Pulmonary artery endothelial cell (primary cell): ENCODE measurements around the gene POTEE. TPM values are rescaled to one million over a fixed set of nuclear protein-coding genes. Genes with fewer than 3 reads are reported as not detected.
"Not testable (repeated sequence)": the region's sequence is repeated elsewhere in the genome, so short reads cannot be mapped to it uniquely, and the experiment has no call there.

Experiments
- DNase-seq: peaks from one replicate; pipeline ENCODE4 v3.0.0-alpha.2; 2011; ENCODE audit warnings: low read depth, low spot score
- total RNA-seq: library from RNA; depleted of rRNA; stranded (reverse); fragments of >200 nt; gene quantifications from 2 replicates; pipeline ENCODE4 v1.2.3, GENCODE V29; 2014

Gene POTEE
- total RNA-seq, result 0.04 and 0.07 TPM in 2 replicates

GRCh38 chr2:131209030-131209772, at the start of gene POTEE:
TSS of gene POTEE (plus strand) at chr2:131209536. CDS start at chr2:131218403, 8,867 bp downstream.
- DNase-seq, result not testable (repeated sequence)

DNA sequence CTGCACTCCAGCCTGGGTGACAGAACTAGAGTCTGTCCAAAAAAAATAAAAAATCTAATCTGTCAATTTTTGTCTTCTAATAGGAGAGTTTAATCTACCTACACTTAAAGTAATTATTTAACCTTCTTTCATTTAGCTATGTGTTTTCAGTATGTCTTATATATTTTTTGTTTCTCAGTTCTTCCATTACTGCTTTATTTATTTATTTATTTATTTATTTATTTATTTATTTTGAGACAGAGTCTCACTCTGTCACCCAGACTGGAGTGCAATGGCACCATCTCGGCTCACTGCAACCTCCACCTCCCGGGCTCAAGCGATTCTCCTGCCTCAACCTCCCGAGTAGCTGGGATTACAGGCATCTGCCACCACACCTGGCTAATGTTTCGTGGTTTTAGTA, 43.8 kb upstream of the POTEE start:
- DNase-seq, result not testable (repeated sequence)

DNA sequence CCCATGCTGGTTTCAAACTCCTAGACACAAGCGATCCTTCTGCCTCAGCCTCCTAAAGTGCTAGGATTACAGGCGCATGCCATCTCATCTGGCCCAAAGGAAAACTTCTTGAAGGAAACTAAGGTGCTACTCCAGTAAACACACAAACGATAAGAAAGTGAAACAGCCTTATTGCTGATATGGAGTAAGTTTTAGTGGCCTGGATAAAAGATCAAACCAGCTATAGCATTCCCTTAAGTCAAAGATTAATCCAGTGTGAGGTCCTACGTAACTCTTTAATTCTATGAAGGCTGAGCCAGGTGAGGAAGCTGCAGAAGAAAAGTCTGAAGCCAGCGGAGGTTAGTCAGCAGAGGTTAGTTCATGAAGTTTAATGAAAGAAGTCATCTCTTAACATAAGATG, 40.8 kb upstream of the POTEE start:
- no peak for DNase-seq

GRCh38 chr2:131178050-131178449, 31.3 kb upstream of the POTEE start:
- DNase-seq, result not testable (repeated sequence)

- not testable (repeated sequence) for DNase-seq
Observed at GRCh38 chr2:131178721-131179418, 30.5 kb upstream of the POTEE start.

GRCh38 chr2:131181451-131181850, 27.9 kb upstream of the POTEE start:
- DNase-seq, result not testable (repeated sequence)

GRCh38 chr2:131193421-131193820, 15.9 kb upstream of the POTEE start:
- not testable (repeated sequence) for DNase-seq

DNA sequence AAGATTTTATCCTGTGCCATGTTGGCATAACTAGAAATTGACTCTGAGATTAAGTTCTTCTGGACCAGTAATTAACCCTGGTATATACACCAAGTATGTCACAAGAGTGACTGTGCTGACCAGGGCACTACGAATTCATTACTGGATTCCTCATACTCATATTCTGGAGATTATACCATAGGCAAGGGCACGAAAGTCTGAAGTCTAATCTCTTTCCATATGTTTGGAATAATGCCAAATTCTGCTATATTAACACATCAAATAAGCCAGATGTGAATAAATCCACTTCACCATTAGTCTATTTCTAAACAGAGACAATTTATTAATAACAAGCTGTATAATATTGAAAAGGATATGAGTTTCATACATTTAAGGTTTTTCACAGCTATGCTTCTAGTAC, 13.2 kb upstream of the POTEE start:
- not testable (repeated sequence) for DNase-seq

GRCh38 chr2:131201098-131201497, 8.2 kb upstream of the POTEE start:
- DNase-seq, result no peak

DNA sequence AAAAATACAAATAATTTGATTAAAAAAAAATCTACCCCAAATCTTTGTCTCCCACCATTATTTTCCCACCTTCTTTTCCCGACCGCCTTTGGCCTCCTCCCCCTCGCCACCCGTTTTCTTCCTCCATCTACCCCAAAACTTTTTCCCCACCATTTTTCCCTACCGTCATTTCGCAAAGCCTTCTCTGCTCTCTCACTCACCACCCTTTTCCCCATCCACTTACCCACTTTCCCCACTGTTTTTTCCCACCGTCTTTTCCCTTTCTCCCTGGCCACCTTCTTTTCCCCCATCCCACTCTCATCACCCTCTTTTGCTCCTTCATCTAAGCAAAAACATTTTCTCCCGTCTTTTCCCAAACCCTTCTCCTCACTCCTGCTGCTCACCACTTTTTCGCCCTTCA, 1.5 kb upstream of the POTEE start:
- not testable (repeated sequence) for DNase-seq

- not testable (repeated sequence) for DNase-seq
Observed at GRCh38 chr2:131209773-131210104, 403 bp downstream of the POTEE start.

- DNase-seq, result not testable (repeated sequence)
Observed at GRCh38 chr2:131210434-131211211, 1.3 kb downstream of the POTEE start.

- not testable (repeated sequence) for DNase-seq
Observed at GRCh38 chr2:131217238-131217986, 8.1 kb downstream of the POTEE start.

- not testable (repeated sequence) for DNase-seq
Observed at GRCh38 chr2:131235543-131236449, 26.5 kb downstream of the POTEE start.

Other genes starting within 250 kb of the POTEE start
- gene FAM168B, start 116.1 kb upstream of the POTEE start, total RNA-seq, result 113 and 141 TPM in 2 replicates
- 90.9 and 164 TPM in 2 replicates for gene PLEKHB2, start 104.2 kb upstream of the POTEE start, total RNA-seq
- gene RAB6D, start 154.6 kb downstream of the POTEE start, total RNA-seq, result 0.07 TPM in 1 of 2 replicates, not detected in the other